Right atrium auricular region (tissue), 2 donors: ENCODE data around the gene HOXA6. TPM values are rescaled to one million over a fixed set of nuclear protein-coding genes. Genes with fewer than 3 reads are reported as not detected.

Experiments used
- DNase-seq: peaks from one replicate; pipeline ENCODE4 v3.0.0-alpha.2; 2019; ENCODE audit warnings: low spot score
- H3K27ac ChIP-seq, 2 donors: fragments of 200-600 bp; sonication (generic); 1 replicate in 1 of 2; 2 replicates in 1 of 2; pipeline ENCODE4 v1.5.1; 2016 to 2019
- H3K27me3 ChIP-seq, 2 donors: fragments of 200-600 bp; sonication (generic); one replicate each; pipeline versions ENCODE4 v1.5.1 to v1.6.0; 2017 to 2019
- H3K36me3 ChIP-seq: fragments of 200-600 bp; sonication (generic); one replicate; pipeline ENCODE4 v1.5.1; 2016
- H3K4me1 ChIP-seq, 2 donors: fragments of 200-600 bp; sonication (generic); one replicate each; pipeline versions ENCODE4 v1.5.1 to v1.6.0; 2017 to 2019
- H3K4me3 ChIP-seq, 2 donors: fragments of 200-600 bp; sonication (generic); 1 replicate in 1 of 2; 2 replicates in 1 of 2; pipeline ENCODE4 v1.5.1; 2017 to 2019; ENCODE audit warnings: mild to moderate bottlenecking in 1 of 2, moderate library complexity in 1 of 2
- H3K9me3 ChIP-seq, 2 donors: fragments of 200-600 bp; sonication (generic); one replicate each; pipeline ENCODE4 v1.5.1; 2019
- total RNA-seq, 2 donors: library from RNA; depleted of rRNA; stranded (reverse); fragments of >200 nt; gene quantifications; one replicate each; pipeline ENCODE4 v1.1.0, GENCODE V29; 2016
- TF ChIP-seq, protein P1 (sequence below), 2 donors: fragments of 200-600 bp; sonication (generic); IDR thresholded peaks; one replicate each; pipeline ENCODE4 v1.5.1; 2019; ENCODE audit warnings: antibody characterized with exemption in 2 of 2

Gene HOXA6
- total RNA-seq, 2 donors from 2014 or later = not detected

DNA sequence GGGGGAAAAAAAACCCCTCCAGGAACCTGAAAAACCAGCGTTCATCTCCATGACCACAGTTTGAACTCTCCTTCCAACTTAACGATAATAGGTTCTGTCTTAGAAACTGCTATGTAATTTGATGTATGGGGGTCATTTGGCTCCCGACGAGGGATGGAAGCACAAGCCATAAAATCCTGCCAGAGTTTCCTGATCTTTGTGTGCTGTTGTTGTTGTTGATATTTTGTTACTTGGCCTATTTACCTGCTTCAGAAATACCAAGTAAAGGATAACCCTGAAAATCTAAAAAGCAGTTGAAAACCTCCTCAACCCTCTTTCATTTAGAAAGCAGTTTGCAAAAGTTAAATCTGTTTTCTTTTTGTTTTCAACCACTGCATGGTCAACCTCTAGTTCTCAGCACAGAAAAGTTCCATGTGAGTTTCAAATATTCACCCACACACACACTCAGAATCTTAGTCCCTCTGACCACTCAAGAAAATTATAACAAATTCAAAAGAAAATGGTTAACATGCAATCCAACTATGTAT is 35.8 kb downstream of the HOXA6 start:
- peaks cover 9 to 36% of the 10 kb centered on the region in 2 donors for H3K27me3 ChIP-seq
- TF ChIP-seq, protein P1, sequence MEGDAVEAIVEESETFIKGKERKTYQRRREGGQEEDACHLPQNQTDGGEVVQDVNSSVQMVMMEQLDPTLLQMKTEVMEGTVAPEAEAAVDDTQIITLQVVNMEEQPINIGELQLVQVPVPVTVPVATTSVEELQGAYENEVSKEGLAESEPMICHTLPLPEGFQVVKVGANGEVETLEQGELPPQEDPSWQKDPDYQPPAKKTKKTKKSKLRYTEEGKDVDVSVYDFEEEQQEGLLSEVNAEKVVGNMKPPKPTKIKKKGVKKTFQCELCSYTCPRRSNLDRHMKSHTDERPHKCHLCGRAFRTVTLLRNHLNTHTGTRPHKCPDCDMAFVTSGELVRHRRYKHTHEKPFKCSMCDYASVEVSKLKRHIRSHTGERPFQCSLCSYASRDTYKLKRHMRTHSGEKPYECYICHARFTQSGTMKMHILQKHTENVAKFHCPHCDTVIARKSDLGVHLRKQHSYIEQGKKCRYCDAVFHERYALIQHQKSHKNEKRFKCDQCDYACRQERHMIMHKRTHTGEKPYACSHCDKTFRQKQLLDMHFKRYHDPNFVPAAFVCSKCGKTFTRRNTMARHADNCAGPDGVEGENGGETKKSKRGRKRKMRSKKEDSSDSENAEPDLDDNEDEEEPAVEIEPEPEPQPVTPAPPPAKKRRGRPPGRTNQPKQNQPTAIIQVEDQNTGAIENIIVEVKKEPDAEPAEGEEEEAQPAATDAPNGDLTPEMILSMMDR (IDR thresholded peaks at IDR 0.05) = no peak

DNA sequence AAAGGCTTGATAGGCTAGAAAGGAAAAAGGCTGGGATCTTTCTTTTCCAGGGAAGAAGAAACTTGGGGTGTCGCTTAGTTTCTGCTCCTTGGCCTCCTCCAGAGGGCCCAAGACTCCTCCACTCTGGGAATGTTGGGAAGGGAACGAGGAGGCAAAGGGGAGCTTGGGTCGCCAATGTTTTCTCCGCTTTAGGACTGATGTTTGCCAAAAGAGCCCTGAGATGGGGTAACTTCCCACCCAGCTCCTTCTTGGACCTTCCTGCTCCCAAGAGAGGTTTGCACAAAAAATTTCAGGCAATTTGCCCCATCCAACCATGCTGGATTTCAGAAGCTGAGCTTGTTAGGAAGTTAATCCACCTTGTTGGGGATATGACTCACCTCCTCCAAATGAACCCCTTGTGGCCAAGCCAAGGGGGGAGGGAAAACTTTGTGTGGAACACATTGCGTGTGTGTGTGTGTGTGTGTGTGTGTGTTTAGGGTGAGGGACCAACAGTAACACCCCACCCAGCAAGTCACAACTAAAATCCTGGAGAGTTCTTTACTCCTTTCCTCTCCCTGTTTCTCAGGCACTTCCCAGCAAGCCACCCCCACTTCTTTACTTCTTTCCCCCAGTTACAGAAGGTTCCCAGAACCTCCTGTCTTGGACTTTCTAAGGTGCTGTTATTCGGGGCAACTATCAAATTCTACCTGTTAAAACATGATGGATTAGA is 36.4 kb downstream of the HOXA6 start:
- Histone ChIP-seq H3K27me3 (peaks cover 9 to 42% of the 10 kb centered on the region in 2 donors), H3K36me3 (no peaks in the 10 kb centered on the region), H3K9me3 (no peaks in the 10 kb centered on the region), H3K27ac (peak overlapping the region in 1 of 2 donors; percentile 8), H3K4me3 (no peak overlapping the region), H3K4me1 (peaks cover 0 to 21% of the 10 kb centered on the region in 2 donors)
- no peak for DNase-seq
- TF ChIP-seq, protein P1 (IDR thresholded peaks at IDR 0.05) = no peak

More for the DNA sequence above, 35.8 kb downstream of the HOXA6 start:
- peaks cover 0 to 15% of the 10 kb centered on the region in 2 donors for H3K4me1 ChIP-seq
- H3K27ac ChIP-seq = peak overlapping the region in 1 of 2 donors; percentile 8
- no peaks in the 10 kb centered on the region for H3K9me3 ChIP-seq
- H3K36me3 ChIP-seq = no peaks in the 10 kb centered on the region
- DNase-seq = no peak
- H3K4me3 ChIP-seq = no peak overlapping the region

- H3K4me3 ChIP-seq = no peak overlapping the region
These were observed 37.2 kb downstream of the HOXA6 start for GRCh38 chr7:27110186-27111031.

GRCh38 chr7:27109466-27110185 is 37.9 kb downstream of the HOXA6 start:
- Histone ChIP-seq H3K4me1 (peaks cover 0 to 10% of the 10 kb centered on the region in 2 donors), H3K9me3 (no peaks in the 10 kb centered on the region), H3K27ac (peak overlapping the region in 1 of 2 donors; percentile 66), H3K4me3 (no peak overlapping the region), H3K36me3 (no peaks in the 10 kb centered on the region), H3K27me3 (peaks cover 5 to 40% of the 10 kb centered on the region in 2 donors)
- TF ChIP-seq, protein P1 (IDR thresholded peaks at IDR 0.05) = no peak
- DNase-seq = peak; percentile 40

More at GRCh38 chr7:27110186-27111031, 37.2 kb downstream of the HOXA6 start:
- H3K27ac ChIP-seq = no peak overlapping the region
- TF ChIP-seq, protein P1 (IDR thresholded peaks at IDR 0.05) = no peak
- H3K9me3 ChIP-seq = no peaks in the 10 kb centered on the region
- peak; percentile 50 for DNase-seq
- H3K36me3 ChIP-seq = no peaks in the 10 kb centered on the region
- peaks cover 0 to 15% of the 10 kb centered on the region in 2 donors for H3K4me1 ChIP-seq
- peaks cover 7 to 43% of the 10 kb centered on the region in 2 donors for H3K27me3 ChIP-seq

GRCh38 chr7:27108390-27109127 is 39.0 kb downstream of the HOXA6 start:
- peak; percentile 57 for DNase-seq
- H3K4me1 ChIP-seq = peaks cover 0 to 10% of the 10 kb centered on the region in 2 donors

More at GRCh38 chr7:27108390-27109127, 39.0 kb downstream of the HOXA6 start:
- H3K27me3 ChIP-seq = peaks cover 7 to 39% of the 10 kb centered on the region in 2 donors
- H3K27ac ChIP-seq = peak overlapping the region; percentile 66 to 71
- no peaks in the 10 kb centered on the region for H3K9me3 ChIP-seq
- TF ChIP-seq, protein P1 (IDR thresholded peaks at IDR 0.05) = no peak
- H3K36me3 ChIP-seq = no peaks in the 10 kb centered on the region
- peak overlapping the region; percentile 12 to 38 for H3K4me3 ChIP-seq
